Gastrocnemius medialis (tissue), 4 donors: ENCODE results near the gene IL1R1. TPM values are rescaled to one million over a fixed set of nuclear protein-coding genes. Genes with fewer than 3 reads are reported as not detected.
A peak's percentile ranks its signal among the peaks of the same experiment; 100 is the strongest.

Experiments
- ATAC-seq, 2 donors: fragments of 150-250 bp; one replicate each; pipeline ENCODE4 v1.9.1; 2016
- DNase-seq, 2 donors: peaks; one replicate each; pipeline ENCODE4 v3.0.0-alpha.2; 2019
- H3K27ac ChIP-seq, 4 donors: fragments of 200-600 bp; sonication (generic); 1 replicate in 1 of 4; 2 replicates in 3 of 4; pipeline ENCODE4 v1.5.1; 2016 to 2018; ENCODE audit warnings: mild to moderate bottlenecking in 2 of 4, moderate library complexity in 1 of 4
- H3K27me3 ChIP-seq, 3 donors: fragments of 200-600 bp; sonication (generic) in 2 of 3; 1 replicate in 1 of 3; 2 replicates in 2 of 3; pipeline versions ENCODE4 v1.5.1 to v1.6.0; 2016 to 2019; ENCODE audit warnings: mild to moderate bottlenecking in 1 of 3, moderate library complexity in 1 of 3
- H3K36me3 ChIP-seq, 2 donors: fragments of 200-600 bp; sonication (generic) in 1 of 2; one replicate each; pipeline ENCODE4 v1.5.1; 2017 to 2018
- H3K4me1 ChIP-seq, 2 donors: fragments of 200-600 bp; sonication (generic) in 1 of 2; one replicate each; pipeline ENCODE4 v1.5.1; 2016 to 2017; ENCODE audit warnings: mild to moderate bottlenecking in 2 of 2
- H3K4me3 ChIP-seq, 4 donors: fragments of 200-600 bp; sonication (generic) in 3 of 4; 1 replicate in 1 of 4; 2 replicates in 3 of 4; pipeline ENCODE4 v1.5.1; 2016 to 2019; ENCODE audit warnings: mild to moderate bottlenecking in 2 of 4
- H3K9me3 ChIP-seq, 3 donors: fragments of 200-600 bp; sonication (generic) in 2 of 3; 1 replicate in 1 of 3; 2 replicates in 2 of 3; pipeline ENCODE4 v1.5.1; 2016 to 2019
- CTCF ChIP-seq, 5 experiments: fragments of 450-650 bp in 3 of 5; fragments of 200-600 bp in 2 of 5; sonication (generic) in 2 of 5; IDR thresholded peaks in 4 of 5; conservative IDR thresholded peaks in 1 of 5; 1 replicate in 4 of 5; 2 replicates in 1 of 5; pipeline ENCODE4 v1.5.1; 2016 to 2019; ENCODE audit warnings: antibody characterized with exemption in 5 of 5, mild to moderate bottlenecking in 3 of 5, moderate library complexity in 3 of 5
- POLR2A ChIP-seq, 2 donors: fragments of 450-650 bp; IDR thresholded peaks; one replicate each; pipeline ENCODE4 v1.6.1; 2017; ENCODE audit warnings: antibody characterized with exemption in 2 of 2, mild to moderate bottlenecking in 2 of 2, moderate library complexity in 2 of 2
- in situ Hi-C, 4 donors: fragments of 200-750 bp; cut with MboI; loops; one replicate each; pipeline versions ENCODE4 v1.15.0 to v1.8.0; 2017; ENCODE audit warnings: low sequenced_read_pairs in 4 of 4
- intact Hi-C: fragments of 100-400 bp; cut with DNase I; formaldehyde crosslinking; loops from one replicate; pipeline ENCODE4 v1.15.1; 2023; ENCODE audit warnings: low total_unique reads
- total RNA-seq, 4 donors: library from RNA; depleted of rRNA; stranded (reverse); fragments of >200 nt; gene quantifications; one replicate each; pipeline versions ENCODE4 v1.1.0 to v1.2.3, GENCODE V29; 2016

IL1R1 gene
- total RNA-seq, 4 donors from 2014 or later: 17.6 to 23.3 (median 19.3) TPM

GRCh38 chr2:102141011-102141943 is 1.3 kb upstream of the IL1R1 start:
- no peak for TF ChIP-seq POLR2A (IDR thresholded peaks at IDR 0.05)
- no peak for TF ChIP-seq CTCF (IDR thresholded peaks at IDR 0.05 in 4 of 5, conservative IDR thresholded peaks at IDR 0.05 in 1 of 5)
- Histone ChIP-seq H3K4me3 (peak overlapping the region; percentile 66 to 85 (median 72)), H3K27ac (peak overlapping the region; percentile 84 to 97 (median 90)), H3K9me3 (no peaks in the 10 kb centered on the region), H3K4me1 (peaks cover 10 to 13% of the 10 kb centered on the region in 2 donors), H3K27me3 (no peaks in the 10 kb centered on the region), H3K36me3 (peaks cover 0 to 17% of the 10 kb centered on the region in 2 donors)
- intact Hi-C loops: no loop called here
- ATAC-seq (no peak), DNase-seq (no peak)
- in situ Hi-C loops: no loop called here

DNA sequence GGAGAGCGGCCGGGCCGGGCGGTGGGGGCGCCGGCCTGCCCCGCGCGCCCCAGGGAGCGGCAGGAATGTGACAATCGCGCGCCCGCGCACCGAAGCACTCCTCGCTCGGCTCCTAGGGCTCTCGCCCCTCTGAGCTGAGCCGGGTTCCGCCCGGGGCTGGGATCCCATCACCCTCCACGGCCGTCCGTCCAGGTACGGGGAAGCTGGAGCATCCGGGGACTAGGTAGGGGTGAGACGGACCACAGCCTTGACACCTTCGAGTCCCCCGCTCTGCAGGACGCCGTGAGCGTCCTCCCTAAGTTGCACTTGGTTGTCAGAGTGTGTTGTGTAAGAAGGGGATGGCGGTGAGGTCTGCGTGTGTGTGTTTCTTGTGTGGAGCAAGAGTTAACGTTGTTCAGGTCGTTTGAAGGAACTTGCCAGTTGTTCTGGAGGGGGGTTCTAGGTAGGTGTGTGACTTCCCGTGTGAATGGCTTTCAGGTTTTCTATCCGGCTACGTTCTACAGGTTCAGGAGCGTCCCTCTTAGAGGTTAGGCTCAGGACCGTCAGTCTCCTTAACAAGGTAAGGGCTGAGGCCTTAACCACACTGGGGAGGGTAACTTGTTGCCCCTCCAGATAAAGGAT is 393 bp downstream of the IL1R1 start:
- H3K27me3 ChIP-seq: no peaks in the 10 kb centered on the region
- TF ChIP-seq POLR2A (IDR thresholded peaks at IDR 0.05): no peak
- no peak for TF ChIP-seq CTCF (IDR thresholded peaks at IDR 0.05 in 4 of 5, conservative IDR thresholded peaks at IDR 0.05 in 1 of 5)
- DNase-seq (peak in 1 of 2 donors; percentile 50), ATAC-seq (peak; percentile 50 to 58)
- peaks cover 0 to 22% of the 10 kb centered on the region in 2 donors for H3K36me3 ChIP-seq
- peak overlapping the region; percentile 66 to 78 (median 72) for H3K4me3 ChIP-seq
- in situ Hi-C loops: no loop called here
- H3K9me3 ChIP-seq: no peaks in the 10 kb centered on the region
- intact Hi-C loops: loop anchor here (2.0 kb wide), 1 partner anchor 72 kb away; no protein-coding TSS in a partner anchor
- peaks cover 10 to 13% of the 10 kb centered on the region in 2 donors for H3K4me1 ChIP-seq
- H3K27ac ChIP-seq: peak overlapping the region; percentile 84 to 97 (median 90)

DNA sequence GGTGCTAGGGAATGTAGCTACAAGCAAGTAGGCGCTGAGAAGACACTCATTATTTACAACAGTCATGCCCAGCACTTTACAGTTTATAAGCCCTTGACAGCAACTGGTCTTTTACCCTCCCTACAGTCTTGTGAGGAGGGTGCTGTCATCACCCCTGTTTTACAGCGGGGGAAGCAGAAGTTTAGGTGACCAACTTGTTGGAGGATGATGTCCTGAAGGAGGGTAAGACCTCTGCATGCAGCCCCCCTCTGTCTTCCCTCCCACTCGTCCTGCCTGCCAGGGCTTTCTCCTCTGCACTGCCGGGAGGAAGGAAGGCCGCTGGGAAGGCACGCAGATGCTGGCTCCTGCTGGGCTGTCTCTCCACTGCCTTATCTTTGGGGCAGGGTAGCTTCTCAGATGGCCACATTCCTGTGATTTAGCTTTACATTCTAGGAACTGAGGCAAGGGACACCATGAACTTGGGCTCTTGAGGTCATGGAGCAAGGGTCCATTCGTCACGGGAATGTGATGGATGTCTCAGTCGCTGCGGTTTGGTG is 972 bp downstream of the IL1R1 start:
- H3K4me3 ChIP-seq: peak overlapping the region; percentile 66 to 78 (median 72)
- peaks cover 0 to 24% of the 10 kb centered on the region in 2 donors for H3K36me3 ChIP-seq
- no peaks in the 10 kb centered on the region for H3K9me3 ChIP-seq
- no peak for DNase-seq
- ATAC-seq: peak in 1 of 2 donors; percentile 18
- TF ChIP-seq CTCF (IDR thresholded peaks at IDR 0.05 in 4 of 5, conservative IDR thresholded peaks at IDR 0.05 in 1 of 5): no peak
- TF ChIP-seq POLR2A (IDR thresholded peaks at IDR 0.05): no peak
- intact Hi-C loops: loop anchor here (2.0 kb wide), 1 partner anchor 73 kb away; no protein-coding TSS in a partner anchor
- peaks cover 10 to 16% of the 10 kb centered on the region in 2 donors for H3K4me1 ChIP-seq
- peak overlapping the region; percentile 84 to 97 (median 90) for H3K27ac ChIP-seq
- in situ Hi-C loops: no loop called here
- H3K27me3 ChIP-seq: no peaks in the 10 kb centered on the region

DNA sequence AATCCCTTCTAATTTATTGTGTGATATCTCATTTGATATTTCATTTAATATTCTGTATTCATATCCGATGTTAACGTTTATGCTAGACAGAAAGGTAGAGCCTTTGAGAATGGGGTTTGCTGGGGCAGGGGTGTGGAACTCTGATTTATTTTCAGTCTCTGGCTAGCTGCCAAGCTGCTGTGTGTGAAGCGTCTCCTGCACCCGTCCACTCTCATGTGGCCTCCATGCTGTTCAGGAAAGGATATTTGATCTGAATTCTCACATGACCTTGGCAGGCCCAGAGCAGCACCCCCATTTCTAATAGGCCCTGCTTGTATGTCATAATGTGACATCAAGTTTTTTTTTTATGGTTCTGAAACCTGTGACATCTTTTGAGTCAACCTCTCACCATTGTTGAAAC is 1.6 kb downstream of the IL1R1 start:
- no peak for DNase-seq
- TF ChIP-seq POLR2A (IDR thresholded peaks at IDR 0.05) (no peak), CTCF (IDR thresholded peaks at IDR 0.05 in 4 of 5, conservative IDR thresholded peaks at IDR 0.05 in 1 of 5) (no peak)

More for the DNA sequence above, 1.6 kb downstream of the IL1R1 start:
- in situ Hi-C loops (no loop called here), intact Hi-C loops (no loop called here)
- Histone ChIP-seq H3K9me3 (no peaks in the 10 kb centered on the region), H3K4me3 (peak overlapping the region; percentile 66 to 78 (median 72)), H3K27ac (peak overlapping the region in 3 of 4 donors; percentile 84 to 97 (median 94)), H3K27me3 (no peaks in the 10 kb centered on the region), H3K4me1 (peaks cover 10 to 17% of the 10 kb centered on the region in 2 donors), H3K36me3 (peaks cover 0 to 24% of the 10 kb centered on the region in 2 donors)
- ATAC-seq: no peak
